ENCODE data around the gene HORMAD2. TPM values are rescaled to one million over a fixed set of nuclear protein-coding genes. Genes with fewer than 3 reads are reported as not detected.
A peak's percentile ranks its signal among the peaks of the same experiment; 100 is the strongest.

HORMAD2 gene, protein sequence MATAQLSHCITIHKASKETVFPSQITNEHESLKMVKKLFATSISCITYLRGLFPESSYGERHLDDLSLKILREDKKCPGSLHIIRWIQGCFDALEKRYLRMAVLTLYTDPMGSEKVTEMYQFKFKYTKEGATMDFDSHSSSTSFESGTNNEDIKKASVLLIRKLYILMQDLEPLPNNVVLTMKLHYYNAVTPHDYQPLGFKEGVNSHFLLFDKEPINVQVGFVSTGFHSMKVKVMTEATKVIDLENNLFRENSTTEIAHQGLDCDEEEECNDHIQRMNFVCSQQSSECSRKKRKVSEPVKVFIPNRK
- total RNA-seq, result not detected

DNA sequence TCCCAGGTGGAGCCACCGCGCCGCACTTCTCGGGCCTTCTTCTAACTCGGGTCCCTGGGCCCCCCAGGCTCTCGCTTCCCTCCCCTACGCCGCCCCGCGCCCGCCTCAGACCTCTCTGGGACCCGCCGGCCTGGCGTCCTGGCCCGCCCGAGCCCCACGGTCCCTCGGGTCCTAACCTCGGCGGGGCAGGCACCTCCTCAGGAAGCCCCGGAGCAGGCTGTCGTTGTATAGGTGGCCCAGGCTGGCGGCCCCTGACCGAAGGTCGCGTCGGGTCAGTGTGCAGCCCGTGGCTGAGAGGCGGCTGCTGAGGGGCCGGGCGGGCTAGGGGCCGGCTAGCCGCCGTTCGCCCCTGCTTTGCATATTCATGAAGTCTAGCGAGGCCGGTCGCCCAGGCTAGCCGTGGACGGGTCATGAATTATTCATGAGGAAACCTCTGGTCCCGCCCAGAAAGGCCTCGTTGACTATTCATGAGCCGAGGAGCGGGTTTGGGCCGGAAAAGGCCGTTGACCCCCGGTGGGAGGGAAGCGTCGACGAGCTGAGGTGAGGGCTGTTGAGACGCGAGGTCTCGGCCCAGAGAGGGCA is at the start of gene HORMAD2:
HORMAD2 (plus strand) TSS at position 513 of the 582 bp plus-strand sequence. CDS start 13,489 bp downstream, outside the sequence.
- intact Hi-C loops (cut with DNase I; ENCODE audit: low total_unique reads), result no loop called here
- Histone ChIP-seq H3K9me3 (no peaks in the 10 kb centered on the region), H3K27ac (no peak within 1 kb of the TSS), H3K36me3 (no peaks in the 10 kb centered on the region), H3K27me3 (peaks cover 0 to 3% of the 10 kb centered on the region in 2 donors), H3K4me3 (peak within 1 kb of the TSS; percentile 10 to 48 (median 26)), H3K4me1 (no peaks in the 10 kb centered on the region)
- TF ChIP-seq, protein P1, sequence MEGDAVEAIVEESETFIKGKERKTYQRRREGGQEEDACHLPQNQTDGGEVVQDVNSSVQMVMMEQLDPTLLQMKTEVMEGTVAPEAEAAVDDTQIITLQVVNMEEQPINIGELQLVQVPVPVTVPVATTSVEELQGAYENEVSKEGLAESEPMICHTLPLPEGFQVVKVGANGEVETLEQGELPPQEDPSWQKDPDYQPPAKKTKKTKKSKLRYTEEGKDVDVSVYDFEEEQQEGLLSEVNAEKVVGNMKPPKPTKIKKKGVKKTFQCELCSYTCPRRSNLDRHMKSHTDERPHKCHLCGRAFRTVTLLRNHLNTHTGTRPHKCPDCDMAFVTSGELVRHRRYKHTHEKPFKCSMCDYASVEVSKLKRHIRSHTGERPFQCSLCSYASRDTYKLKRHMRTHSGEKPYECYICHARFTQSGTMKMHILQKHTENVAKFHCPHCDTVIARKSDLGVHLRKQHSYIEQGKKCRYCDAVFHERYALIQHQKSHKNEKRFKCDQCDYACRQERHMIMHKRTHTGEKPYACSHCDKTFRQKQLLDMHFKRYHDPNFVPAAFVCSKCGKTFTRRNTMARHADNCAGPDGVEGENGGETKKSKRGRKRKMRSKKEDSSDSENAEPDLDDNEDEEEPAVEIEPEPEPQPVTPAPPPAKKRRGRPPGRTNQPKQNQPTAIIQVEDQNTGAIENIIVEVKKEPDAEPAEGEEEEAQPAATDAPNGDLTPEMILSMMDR (IDR thresholded peaks at IDR 0.05), result no peak
- TF ChIP-seq POLR2A (IDR thresholded peaks at IDR 0.05) (no peak), POLR2AphosphoS5 (IDR thresholded peaks at IDR 0.05) (no peak)
- DNase-seq (ENCODE audit: low spot score in 2 of 2), result no peak

DNA sequence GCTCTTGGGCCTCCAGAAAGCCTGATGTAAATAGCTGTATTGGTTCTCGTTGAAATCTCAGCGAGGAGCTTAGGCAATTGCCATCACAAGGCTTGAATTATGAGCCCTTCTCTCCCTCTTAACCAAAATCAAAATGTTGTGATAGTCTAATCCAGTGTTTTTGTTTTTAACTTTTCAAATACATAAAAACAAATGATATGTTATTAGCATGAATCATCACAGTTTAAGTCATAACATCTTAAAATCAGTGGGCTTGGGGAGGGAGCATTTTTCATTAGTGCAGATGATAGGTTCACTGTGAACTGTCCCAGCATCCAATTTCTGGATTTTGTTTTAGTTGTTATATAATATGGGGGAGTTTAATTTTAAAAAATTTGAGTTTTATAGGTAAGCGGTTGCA is 48.9 kb upstream of the HORMAD2 start:
- intact Hi-C loops (cut with DNase I; ENCODE audit: low total_unique reads), result no loop called here
- no peak for TF ChIP-seq POLR2AphosphoS5 (IDR thresholded peaks at IDR 0.05)
- TF ChIP-seq, protein P1 (IDR thresholded peaks at IDR 0.05), result no peak
- TF ChIP-seq POLR2A (IDR thresholded peaks at IDR 0.05), result no peak
- Histone ChIP-seq H3K27me3 (no peaks in the 10 kb centered on the region), H3K27ac (peak overlapping the region; percentile 66 to 87), H3K36me3 (no peaks in the 10 kb centered on the region), H3K4me1 (peaks cover 0 to 10% of the 10 kb centered on the region in 2 donors), H3K9me3 (no peaks in the 10 kb centered on the region), H3K4me3 (no peak overlapping the region)
- no peak for DNase-seq (ENCODE audit: low spot score in 2 of 2)

DNA sequence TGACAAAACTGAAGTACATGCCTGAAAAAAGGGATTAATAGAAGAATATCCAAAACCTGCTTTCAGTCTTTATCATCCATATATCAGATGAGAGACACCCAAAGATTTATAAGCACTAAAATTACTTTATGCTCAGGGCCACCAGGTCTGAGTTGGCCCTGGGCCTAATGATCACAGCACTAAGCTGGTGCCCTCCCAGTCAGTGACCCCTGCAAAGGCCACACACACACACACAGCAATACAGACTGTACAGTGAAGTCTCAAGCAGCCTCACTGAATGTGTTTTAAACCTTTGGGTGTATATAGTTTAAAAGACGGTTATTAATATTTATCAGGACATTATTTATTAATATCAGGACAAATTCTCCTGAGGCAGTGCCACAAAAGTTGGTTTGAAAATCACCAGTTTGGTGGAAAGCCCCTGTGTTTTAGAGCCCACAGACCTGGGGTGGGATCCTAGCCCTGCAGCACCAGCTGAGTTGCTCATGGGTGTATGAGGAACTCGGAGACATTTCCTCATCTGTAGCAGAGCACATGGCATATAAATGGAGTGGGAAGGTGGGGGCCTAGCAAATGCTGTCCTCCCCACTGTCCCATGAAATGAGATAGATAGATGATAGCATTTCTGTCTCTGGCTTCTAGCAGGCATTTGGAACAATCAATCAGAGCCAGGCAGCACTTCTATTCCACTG is 48.4 kb upstream of the HORMAD2 start:
- Histone ChIP-seq H3K4me3 (no peak overlapping the region), H3K27me3 (no peaks in the 10 kb centered on the region), H3K27ac (peak overlapping the region in 1 of 2 donors; percentile 87), H3K4me1 (peaks cover 0 to 4% of the 10 kb centered on the region in 2 donors), H3K9me3 (no peaks in the 10 kb centered on the region), H3K36me3 (no peaks in the 10 kb centered on the region)
- TF ChIP-seq POLR2AphosphoS5 (IDR thresholded peaks at IDR 0.05) (no peak), POLR2A (IDR thresholded peaks at IDR 0.05) (no peak)
- TF ChIP-seq, protein P1 (IDR thresholded peaks at IDR 0.05), result no peak
- DNase-seq (ENCODE audit: low spot score in 2 of 2), result no peak
- intact Hi-C loops (cut with DNase I; ENCODE audit: low total_unique reads), result no loop called here

DNA sequence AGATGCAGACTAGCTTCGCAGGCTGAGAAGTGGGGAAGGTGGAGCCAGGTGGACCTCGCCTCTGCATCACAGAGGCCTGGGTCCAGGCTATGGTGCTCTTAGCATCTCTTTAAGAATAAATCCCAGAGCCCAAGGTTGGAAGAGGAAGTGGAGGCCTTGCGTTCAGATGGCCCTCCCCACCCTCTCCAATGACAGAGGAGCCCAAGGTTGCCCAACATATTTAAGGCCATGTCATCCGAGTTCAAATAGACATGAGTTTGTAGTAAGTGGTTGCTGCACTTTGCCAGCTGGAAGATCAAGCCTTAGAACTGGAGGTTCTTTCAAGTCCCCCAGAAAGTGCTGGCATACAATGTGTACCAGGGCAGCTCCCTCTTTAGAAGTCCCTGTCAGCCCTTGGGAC is 47.1 kb upstream of the HORMAD2 start:
- H3K27me3 ChIP-seq, result no peaks in the 10 kb centered on the region
- TF ChIP-seq POLR2AphosphoS5 (IDR thresholded peaks at IDR 0.05) (no peak), POLR2A (IDR thresholded peaks at IDR 0.05) (no peak)
- TF ChIP-seq, protein P1 (IDR thresholded peaks at IDR 0.05), result no peak
- H3K27ac ChIP-seq, result no peak overlapping the region
- DNase-seq (ENCODE audit: low spot score in 2 of 2), result no peak
- H3K4me3 ChIP-seq, result no peak overlapping the region
- no peaks in the 10 kb centered on the region for H3K36me3 ChIP-seq
- H3K4me1 ChIP-seq, result no peaks in the 10 kb centered on the region
- intact Hi-C loops (cut with DNase I; ENCODE audit: low total_unique reads), result no loop called here
- H3K9me3 ChIP-seq, result no peaks in the 10 kb centered on the region

DNA sequence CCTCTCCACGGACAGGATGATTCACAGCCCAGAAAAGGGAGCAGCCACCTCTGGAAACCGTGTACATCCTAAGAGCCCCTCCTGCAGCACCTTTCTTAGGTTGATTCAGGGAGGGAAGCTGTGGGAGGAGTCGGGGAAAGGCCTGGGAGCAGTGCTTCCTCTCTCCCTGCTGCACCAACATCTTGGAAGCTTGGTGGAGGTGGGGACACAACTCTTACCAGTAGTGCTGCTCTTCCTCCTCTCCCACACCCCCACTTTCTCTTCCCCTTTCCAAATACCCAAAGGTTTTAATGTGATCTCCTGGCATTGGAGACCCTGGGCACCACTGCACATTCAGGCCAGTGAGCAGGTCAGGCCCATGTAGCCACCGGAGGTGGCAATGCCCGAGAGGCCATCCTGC is 46.4 kb upstream of the HORMAD2 start:
- no peak overlapping the region for H3K4me3 ChIP-seq
- peak overlapping the region in 1 of 2 donors; percentile 36 for H3K27ac ChIP-seq
- intact Hi-C loops (cut with DNase I; ENCODE audit: low total_unique reads), result no loop called here
- H3K36me3 ChIP-seq, result no peaks in the 10 kb centered on the region
- no peak for DNase-seq (ENCODE audit: low spot score in 2 of 2)
- TF ChIP-seq POLR2A (IDR thresholded peaks at IDR 0.05) (no peak), POLR2AphosphoS5 (IDR thresholded peaks at IDR 0.05) (no peak)
- TF ChIP-seq, protein P1 (IDR thresholded peaks at IDR 0.05), result no peak
- no peaks in the 10 kb centered on the region for H3K4me1 ChIP-seq
- no peaks in the 10 kb centered on the region for H3K9me3 ChIP-seq
- H3K27me3 ChIP-seq, result no peaks in the 10 kb centered on the region
